Smooth muscle cell (in vitro differentiated cells): ENCODE results near the gene ASCC3. TPM values are rescaled to one million over a fixed set of nuclear protein-coding genes. Genes with fewer than 3 reads are reported as not detected.

ENCODE experiments used
- DNase-seq: peaks from one replicate; lab custom pipeline; 2025; ENCODE audit not compliant: unreplicated experiment; lab: John Stamatoyannopoulos, UW
- H2AFZ ChIP-seq: fragments of 200-600 bp; sonication (generic); 2 replicates; pipeline ENCODE4 v1.6.0; 2016; ENCODE audit warnings: antibody characterized with exemption, low read depth, mild to moderate bottlenecking
- H3F3A ChIP-seq: fragments of 200-600 bp; sonication (generic); 2 replicates; pipeline ENCODE4 v1.6.0; 2017; ENCODE audit warnings: antibody characterized with exemption, low read depth
- H3K27ac ChIP-seq: fragments of 200-600 bp; sonication (generic); 2 replicates; pipeline ENCODE4 v1.5.1; 2016; ENCODE audit warnings: low read depth, mild to moderate bottlenecking
- H3K27me3 ChIP-seq: fragments of 200-600 bp; sonication (generic); 2 replicates; pipeline ENCODE4 v1.6.1; 2016; ENCODE audit warnings: low read depth, mild to moderate bottlenecking
- H3K36me3 ChIP-seq: fragments of 200-600 bp; sonication (generic); 2 replicates; pipeline ENCODE4 v1.5.1; 2016; ENCODE audit warnings: low read depth
- H3K4me1 ChIP-seq: fragments of 200-600 bp; sonication (generic); 2 replicates; pipeline ENCODE4 v1.5.1; 2016; ENCODE audit warnings: low read depth
- H3K4me2 ChIP-seq: fragments of 200-600 bp; sonication (generic); 2 replicates; pipeline ENCODE4 v1.6.0; 2016; ENCODE audit warnings: mild to moderate bottlenecking
- H3K4me3 ChIP-seq: fragments of 200-600 bp; sonication (generic); 2 replicates; pipeline ENCODE4 v1.5.1; 2016; ENCODE audit warnings: mild to moderate bottlenecking
- H3K79me2 ChIP-seq: fragments of 200-600 bp; sonication (generic); 2 replicates; pipeline ENCODE4 v1.6.0; 2016; ENCODE audit warnings: low read depth, mild to moderate bottlenecking
- H3K9ac ChIP-seq: fragments of 200-600 bp; sonication (generic); 2 replicates; pipeline ENCODE4 v1.6.0; 2016; ENCODE audit warnings: low read depth
- H3K9me3 ChIP-seq: fragments of 200-600 bp; sonication (generic); replicated peaks from 2 replicates; pipeline ENCODE4 v1.5.1; 2016; ENCODE audit warnings: low read depth
- H4K20me1 ChIP-seq: fragments of 200-600 bp; sonication (generic); 2 replicates; pipeline ENCODE4 v1.6.0; 2016; ENCODE audit warnings: low read depth
- WGBS: methylation state at CpG from one replicate; pipeline ENCODE4 v1.1.7; 2016; ENCODE audit warnings: low lambda C conversion rate; 5-methylcytosine and 5-hydroxymethylcytosine counted together
- polyA plus RNA-seq: library from polyadenylated mRNA; unstranded; fragments of >200 nt; fragmentation: Nextera tagmentation; extraction: Ambion mirVana; gene quantifications from 2 replicates; pipeline ENCODE4 v1.2.1, GENCODE V29; 2016
- total RNA-seq: library from RNA; depleted of rRNA; stranded (reverse); fragments of >200 nt; gene quantifications from 2 replicates; pipeline ENCODE4 v1.2.3, GENCODE V29; 2014
- TF ChIP-seq, protein P1 (sequence below): fragments of 200-600 bp; sonication (generic); IDR thresholded peaks from 2 replicates; pipeline ENCODE4 v1.5.1; 2017; ENCODE audit warnings: borderline replicate concordance, mild to moderate bottlenecking, antibody characterized with exemption; ENCODE audit not compliant: insufficient read depth, poor library complexity, severe bottlenecking

ASCC3 gene
- total and polyA plus RNA-seq, 2 experiments from 2014 or later: 59.0 to 116 TPM

DNA sequence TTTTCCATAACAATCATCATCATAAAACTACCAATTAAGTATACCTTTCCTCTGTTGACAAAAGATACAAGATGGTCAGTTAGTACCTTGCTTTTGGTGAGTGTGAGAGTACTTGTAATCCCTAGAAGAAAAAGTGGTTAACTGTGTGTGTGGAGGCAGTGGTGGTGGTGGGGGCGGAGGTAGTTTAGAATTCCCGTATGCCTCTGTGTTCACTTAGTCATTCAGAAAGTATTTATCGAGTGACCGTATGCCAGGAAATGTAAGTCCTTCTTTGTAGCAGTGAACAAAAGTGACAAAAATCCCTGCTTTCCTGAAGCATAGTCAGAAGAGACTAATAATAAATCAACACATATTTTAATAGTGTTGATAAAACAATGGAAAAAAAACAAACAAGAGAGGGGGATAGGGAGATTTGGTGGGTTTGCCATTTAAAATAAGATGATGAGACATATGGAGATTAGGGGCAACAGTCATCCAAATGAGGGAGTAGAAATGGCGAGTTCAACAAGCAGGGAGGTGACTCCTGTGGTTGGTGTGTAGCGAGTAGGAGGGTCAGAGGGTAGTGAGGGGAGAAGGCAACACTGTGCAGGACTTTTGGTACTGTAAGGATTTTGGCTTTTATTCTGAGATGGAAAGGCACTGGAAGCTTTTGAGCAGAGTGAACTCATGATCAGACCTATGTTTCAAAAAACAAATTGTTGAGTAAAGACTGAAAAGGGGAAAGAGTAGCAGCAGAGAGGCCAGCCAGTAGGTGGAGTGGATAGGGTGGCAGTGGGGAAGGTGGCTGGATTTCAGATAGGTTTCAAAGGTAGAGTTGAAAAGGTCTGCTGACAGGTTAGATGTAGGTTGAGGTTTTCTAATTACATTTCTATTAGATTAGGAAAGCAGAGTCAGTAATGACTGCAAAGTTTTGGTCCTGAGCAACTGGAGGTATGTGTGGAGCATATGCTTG, 376.1 kb downstream of the ASCC3 start:
- no peaks in the 10 kb centered on the region for H3K9me3 ChIP-seq
- H4K20me1 ChIP-seq: no peaks in the 10 kb centered on the region
- H3K79me2 ChIP-seq: no peaks in the 10 kb centered on the region
- H3K36me3 ChIP-seq: peaks cover 14% of the 10 kb centered on the region
- TF ChIP-seq, protein P1, sequence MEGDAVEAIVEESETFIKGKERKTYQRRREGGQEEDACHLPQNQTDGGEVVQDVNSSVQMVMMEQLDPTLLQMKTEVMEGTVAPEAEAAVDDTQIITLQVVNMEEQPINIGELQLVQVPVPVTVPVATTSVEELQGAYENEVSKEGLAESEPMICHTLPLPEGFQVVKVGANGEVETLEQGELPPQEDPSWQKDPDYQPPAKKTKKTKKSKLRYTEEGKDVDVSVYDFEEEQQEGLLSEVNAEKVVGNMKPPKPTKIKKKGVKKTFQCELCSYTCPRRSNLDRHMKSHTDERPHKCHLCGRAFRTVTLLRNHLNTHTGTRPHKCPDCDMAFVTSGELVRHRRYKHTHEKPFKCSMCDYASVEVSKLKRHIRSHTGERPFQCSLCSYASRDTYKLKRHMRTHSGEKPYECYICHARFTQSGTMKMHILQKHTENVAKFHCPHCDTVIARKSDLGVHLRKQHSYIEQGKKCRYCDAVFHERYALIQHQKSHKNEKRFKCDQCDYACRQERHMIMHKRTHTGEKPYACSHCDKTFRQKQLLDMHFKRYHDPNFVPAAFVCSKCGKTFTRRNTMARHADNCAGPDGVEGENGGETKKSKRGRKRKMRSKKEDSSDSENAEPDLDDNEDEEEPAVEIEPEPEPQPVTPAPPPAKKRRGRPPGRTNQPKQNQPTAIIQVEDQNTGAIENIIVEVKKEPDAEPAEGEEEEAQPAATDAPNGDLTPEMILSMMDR: no peak
- peaks cover 11% of the 10 kb centered on the region for H3F3A ChIP-seq
- no peaks in the 10 kb centered on the region for H3K27me3 ChIP-seq
- WGBS: 8% methylated on average over 6 of the region's 6 CpGs
- peak overlapping the region; percentile 80 for H3K4me2 ChIP-seq
- peak overlapping the region; percentile 25 for H3K9ac ChIP-seq
- H3K4me1 ChIP-seq: peaks cover 15% of the 10 kb centered on the region
- no peak overlapping the region for H2AFZ ChIP-seq
- no peak overlapping the region for H3K4me3 ChIP-seq
- no peak for DNase-seq
- peak overlapping the region; percentile 87 for H3K27ac ChIP-seq

- DNase-seq: no peak
- peaks cover 11% of the 10 kb centered on the region for H3F3A ChIP-seq
- peaks cover 15% of the 10 kb centered on the region for H3K4me1 ChIP-seq
- TF ChIP-seq, protein P1: no peak
- no peak overlapping the region for H2AFZ ChIP-seq
- no peak overlapping the region for H3K4me2 ChIP-seq
- H3K27ac ChIP-seq: no peak overlapping the region
- H3K9ac ChIP-seq: no peak overlapping the region
- H3K9me3 ChIP-seq: no peaks in the 10 kb centered on the region
- no peaks in the 10 kb centered on the region for H4K20me1 ChIP-seq
- H3K27me3 ChIP-seq: no peaks in the 10 kb centered on the region
- H3K79me2 ChIP-seq: no peaks in the 10 kb centered on the region
- H3K4me3 ChIP-seq: no peak overlapping the region
- H3K36me3 ChIP-seq: peaks cover 2% of the 10 kb centered on the region
Observed at GRCh38 chr6:100503043-100503705, 378.0 kb downstream of the ASCC3 start.

GRCh38 chr6:100493206-100493888, 387.8 kb downstream of the ASCC3 start:
- no peak overlapping the region for H3K9ac ChIP-seq
- H3F3A ChIP-seq: no peaks in the 10 kb centered on the region
- H3K4me2 ChIP-seq: no peak overlapping the region
- H3K4me1 ChIP-seq: no peaks in the 10 kb centered on the region
- no peak overlapping the region for H2AFZ ChIP-seq
- H3K4me3 ChIP-seq: no peak overlapping the region
- H3K36me3 ChIP-seq: no peaks in the 10 kb centered on the region
- no peaks in the 10 kb centered on the region for H4K20me1 ChIP-seq
- no peaks in the 10 kb centered on the region for H3K79me2 ChIP-seq
- no peaks in the 10 kb centered on the region for H3K9me3 ChIP-seq
- no peak for DNase-seq
- H3K27ac ChIP-seq: no peak overlapping the region
- no peaks in the 10 kb centered on the region for H3K27me3 ChIP-seq
- 65% methylated on average over 6 of the region's 6 CpGs for WGBS
- TF ChIP-seq, protein P1: no peak
